Esophagus mucosa (tissue), 1 donor: ENCODE measurements around the gene CSF2RB. TPM values are rescaled to one million over a fixed set of nuclear protein-coding genes. Genes with fewer than 3 reads are reported as not detected.
A peak's percentile ranks its signal among the peaks of the same experiment; 100 is the strongest.

ENCODE experiments used
- ATAC-seq: fragments of 200-7000 bp; cut with Tn5 transposase; one replicate; pipeline ENCODE4 v1.9.1; 2020
- total RNA-seq: library from RNA; stranded (reverse); gene quantifications from one replicate; pipeline ENCODE4 v1.2.4, GENCODE V29; 2023
- donor health status: DM: yes; HTN: yes; CAD: no.

Gene CSF2RB
- 1.00 TPM for total RNA-seq

DNA sequence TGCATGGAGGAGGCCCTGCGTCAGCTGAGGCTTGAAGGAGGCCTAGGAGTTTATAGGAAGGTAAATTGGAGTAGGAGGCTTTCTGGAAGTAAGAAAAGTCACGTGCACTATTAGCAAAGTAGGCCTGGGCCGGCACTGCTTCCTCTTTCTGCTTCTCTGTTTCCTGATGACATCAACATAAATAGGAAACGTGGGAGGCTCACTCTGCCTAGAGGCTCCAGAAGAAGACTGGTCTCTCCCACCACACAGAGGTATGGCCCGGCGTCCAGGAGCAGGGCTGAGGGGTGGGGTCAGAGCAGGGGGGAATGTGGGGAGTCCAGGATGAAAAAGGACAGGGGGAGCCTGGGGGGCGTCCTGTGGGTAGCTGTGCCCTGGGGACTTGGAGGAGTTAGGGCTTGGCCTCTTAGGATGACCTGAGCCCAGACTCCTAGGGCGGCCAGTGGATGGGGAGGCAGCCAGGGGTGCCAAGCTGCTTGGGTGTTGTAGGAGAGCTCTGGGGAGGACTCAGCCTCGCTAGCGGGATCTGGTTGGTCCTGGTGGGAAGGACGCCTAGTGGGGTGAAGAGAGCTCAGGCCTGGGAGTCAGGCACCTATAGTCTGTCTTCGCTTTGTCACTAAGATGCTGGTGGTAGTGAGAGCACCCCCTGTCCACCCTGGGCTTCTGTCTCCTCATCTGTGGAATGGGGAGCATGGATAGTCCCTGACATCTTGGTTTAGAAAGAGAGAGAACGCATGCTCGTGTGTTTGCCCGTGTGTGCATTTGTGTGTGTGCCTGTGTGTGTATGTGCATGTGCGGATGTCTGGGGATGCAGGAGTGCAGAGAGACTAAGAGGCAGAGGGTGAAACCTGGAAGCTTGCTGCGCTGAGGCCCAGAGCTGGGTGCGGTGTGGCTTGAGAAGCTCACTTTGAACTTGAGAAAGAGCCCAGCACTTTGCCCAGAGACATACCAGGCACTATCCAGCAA lies at the start of gene CSF2RB:
CSF2RB (plus strand) TSS at position 202 of the 963 bp plus-strand sequence. CDS start 8,580 bp downstream, outside the sequence.
- peak; percentile 53 for ATAC-seq

DNA sequence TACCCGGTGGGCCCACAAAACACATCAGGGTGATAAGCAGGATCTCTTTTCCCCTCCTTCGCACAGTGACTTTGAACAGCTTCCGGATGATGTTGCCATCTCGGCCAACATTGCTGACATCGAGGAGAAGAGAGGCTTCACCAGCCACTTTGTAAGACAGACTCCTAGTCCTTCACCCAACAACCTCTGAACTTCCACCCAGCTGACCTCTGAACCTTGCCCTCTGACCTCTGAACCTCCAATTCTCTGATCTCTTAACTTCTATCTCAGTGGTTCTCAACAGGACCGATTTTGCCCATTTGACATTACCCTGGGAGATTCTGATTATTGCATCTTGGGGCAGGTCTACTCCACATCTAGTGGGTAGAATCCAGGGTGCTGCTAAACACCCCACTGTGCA lies 49.4 kb upstream of the CSF2RB start:
- no peak for ATAC-seq

DNA sequence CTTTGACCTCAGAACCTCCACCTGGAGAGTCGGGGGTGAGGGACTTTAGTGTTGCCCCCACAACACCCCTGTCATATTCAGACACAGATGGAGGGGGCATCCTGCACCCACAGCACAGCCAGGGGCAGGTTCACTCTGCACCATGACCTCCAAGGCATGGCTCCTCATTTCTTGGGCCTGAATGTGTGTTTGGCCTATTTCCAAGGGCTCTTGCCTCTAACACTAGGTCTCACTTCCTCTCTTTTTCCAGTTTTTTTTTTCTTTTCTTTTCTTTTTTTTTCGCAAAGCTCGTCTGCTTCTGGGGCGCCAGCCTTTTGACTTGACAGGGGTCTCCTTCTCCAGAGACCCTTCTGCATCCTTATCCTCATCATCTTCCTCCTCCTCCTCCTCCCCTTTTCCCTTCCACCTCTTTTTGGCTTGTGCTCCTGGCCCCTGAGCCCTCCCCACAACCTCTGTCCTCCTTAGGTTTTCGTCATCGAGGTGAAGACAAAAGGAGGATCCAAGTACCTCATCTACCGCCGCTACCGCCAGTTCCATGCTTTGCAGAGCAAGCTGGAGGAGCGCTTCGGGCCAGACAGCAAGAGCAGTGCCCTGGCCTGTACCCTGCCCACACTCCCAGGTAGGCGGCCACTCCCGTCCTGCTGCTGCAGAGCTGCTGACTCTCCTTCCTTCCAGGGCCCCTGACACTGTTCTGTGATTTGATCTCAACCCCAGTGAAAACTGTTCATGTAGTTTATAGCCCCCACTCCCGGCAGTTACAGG lies 48.8 kb upstream of the CSF2RB start:
- no peak for ATAC-seq

DNA sequence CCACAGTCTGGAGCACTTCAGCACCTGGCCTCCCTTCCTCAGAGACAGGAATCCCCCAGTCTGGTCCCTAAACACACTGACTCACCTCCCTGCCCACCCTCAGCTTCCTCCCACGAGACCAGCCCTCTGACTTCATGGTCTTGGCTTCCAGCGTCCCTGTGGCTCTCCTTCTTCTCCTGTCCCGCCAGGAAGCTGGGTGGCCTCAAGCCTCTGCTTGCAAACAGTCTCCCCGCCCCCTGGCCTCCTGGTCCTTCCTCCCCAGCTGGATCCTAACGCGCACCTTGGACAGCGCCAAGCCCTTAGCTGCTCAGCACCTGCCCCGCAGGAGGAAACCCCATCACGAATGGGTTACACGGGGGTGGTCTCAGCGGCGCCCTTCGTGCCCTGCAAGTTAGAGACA lies 48.1 kb upstream of the CSF2RB start:
- ATAC-seq = no peak

DNA sequence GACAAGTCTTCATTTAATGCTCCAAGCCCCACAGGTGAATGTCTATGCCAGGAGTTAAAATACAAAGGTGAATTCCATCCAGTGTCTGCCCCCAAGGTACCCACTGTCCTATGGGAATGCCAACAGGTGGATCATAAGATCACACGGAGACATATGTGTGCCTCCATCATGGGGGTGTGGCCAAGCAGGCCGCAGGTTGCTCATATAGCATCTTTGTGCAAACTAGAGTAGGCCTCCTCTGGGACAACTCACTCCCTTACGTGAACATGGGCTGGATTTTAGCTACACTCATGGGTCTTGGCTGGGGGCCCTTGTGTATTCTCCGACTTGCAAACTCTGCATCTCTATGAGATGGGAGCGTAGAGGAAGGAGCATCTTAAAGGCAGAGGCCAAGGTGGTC lies 45.7 kb upstream of the CSF2RB start:
- no peak for ATAC-seq

DNA sequence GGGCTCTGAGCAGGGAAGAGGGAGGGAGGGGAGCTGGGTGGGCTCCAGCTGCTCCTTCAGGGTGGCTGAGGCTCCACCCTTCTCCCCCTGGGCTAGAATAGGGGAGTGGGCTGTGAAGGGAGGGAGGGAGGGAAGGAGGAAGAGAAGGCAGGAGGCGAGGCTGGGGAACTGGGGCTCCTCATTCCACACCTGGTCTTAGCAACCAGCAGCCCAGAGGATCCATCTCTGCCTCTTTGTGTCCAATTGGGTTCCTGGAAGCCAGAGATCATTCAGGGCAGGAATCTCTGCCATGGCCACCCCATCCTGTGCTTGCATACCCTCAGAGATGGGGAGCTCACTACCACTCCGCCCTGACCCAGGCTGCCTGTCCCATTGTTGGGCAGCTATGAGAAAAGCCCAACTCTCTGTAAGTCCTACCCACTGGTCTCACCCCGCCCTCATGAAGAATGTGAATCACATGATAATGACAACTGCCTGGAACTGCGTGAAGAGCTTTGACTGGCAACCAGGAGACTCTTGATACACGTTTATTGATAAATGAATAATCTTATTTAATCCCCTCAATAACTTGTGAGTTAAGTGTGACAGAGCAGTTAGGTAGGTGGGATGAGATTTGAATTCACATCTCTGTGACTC lies 44.8 kb upstream of the CSF2RB start:
- no peak for ATAC-seq

DNA sequence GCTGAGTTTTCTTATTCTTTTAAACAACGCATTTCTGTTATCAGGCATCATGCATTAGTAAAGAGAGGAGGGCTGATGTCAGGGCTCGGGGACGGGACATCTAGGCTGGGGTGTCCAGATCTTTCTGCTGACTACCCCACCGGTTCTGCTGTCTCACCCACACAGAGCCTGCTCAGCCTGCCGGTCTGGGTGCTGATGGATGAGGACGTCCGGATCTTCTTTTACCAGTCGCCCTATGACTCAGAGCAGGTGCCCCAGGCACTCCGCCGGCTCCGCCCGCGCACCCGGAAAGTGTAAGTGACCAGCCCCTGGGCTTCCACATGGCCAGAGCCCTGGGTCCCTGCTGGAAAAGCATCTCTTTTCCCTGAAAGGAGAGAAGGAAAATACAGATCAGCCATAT lies 43.2 kb upstream of the CSF2RB start:
- ATAC-seq = peak; percentile 82

DNA sequence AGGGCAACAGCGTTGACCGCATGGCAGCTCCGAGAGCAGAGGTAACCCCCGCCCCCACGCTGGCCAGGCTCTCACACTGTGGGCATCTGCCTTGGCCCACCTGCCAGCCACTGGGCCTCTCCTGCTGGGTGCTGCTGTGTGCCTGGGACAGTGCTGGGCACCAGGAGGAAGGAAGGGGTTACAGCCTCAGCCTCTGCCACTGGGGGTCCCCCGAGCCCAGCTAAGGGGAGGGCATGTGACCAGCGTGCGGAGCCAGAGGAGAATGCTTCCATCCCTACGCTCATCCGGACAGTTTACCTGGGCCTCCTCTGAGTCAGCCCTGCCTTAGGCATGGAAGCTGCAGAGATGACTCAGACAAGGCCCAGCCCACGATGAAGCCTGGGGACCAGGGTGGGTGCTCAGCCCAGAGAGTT lies 41.8 kb upstream of the CSF2RB start:
- ATAC-seq = peak; percentile 71

DNA sequence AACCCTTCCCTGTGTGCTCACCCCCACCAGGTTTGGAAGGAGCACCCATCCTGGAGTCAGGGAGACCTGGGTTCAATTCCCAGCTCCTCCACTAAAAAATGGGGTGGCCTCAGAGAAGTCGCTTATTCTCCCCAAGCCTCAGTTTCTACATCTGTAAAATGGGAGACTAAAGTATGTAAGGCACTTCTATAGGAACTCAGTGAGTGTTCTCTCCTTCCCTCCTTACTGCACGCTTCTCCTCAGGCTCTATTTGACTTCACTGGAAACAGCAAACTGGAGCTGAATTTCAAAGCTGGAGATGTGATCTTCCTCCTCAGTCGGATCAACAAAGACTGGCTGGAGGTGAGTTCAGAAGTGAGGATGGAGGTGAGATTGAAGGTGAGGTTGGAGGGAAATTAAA lies 41.3 kb upstream of the CSF2RB start:
- no peak for ATAC-seq

DNA sequence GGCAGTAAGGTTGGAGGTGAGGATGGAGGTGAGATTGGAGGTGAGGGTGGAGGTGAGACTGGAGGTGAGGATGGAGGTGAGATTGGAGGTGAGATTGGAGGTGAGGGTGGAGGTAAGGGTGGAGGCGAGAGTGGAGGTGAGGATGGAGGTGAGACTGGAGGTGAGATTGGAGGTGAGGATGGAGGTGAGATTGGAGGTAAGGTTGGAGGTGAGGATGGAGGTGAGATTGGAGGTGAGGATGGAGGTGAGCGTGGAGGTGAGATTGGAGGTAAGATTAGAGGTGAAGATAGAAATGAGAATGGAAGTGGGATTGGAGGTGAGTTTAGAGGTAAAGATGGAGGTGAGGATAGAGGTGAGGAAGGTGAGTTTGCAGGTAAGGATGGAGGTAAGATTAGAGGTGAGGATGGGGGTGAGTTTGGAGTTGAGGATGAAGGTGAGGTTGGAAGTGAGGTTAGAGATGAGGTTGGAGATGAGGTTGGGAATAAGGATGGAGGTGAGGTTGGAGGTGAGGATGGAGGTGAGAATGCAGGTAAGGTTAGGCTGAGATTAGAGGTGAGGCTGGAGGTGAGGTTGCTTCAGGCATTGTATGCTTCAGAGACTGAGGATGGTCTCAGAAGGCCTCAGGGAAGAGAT lies 40.4 kb upstream of the CSF2RB start:
- no peak for ATAC-seq

DNA sequence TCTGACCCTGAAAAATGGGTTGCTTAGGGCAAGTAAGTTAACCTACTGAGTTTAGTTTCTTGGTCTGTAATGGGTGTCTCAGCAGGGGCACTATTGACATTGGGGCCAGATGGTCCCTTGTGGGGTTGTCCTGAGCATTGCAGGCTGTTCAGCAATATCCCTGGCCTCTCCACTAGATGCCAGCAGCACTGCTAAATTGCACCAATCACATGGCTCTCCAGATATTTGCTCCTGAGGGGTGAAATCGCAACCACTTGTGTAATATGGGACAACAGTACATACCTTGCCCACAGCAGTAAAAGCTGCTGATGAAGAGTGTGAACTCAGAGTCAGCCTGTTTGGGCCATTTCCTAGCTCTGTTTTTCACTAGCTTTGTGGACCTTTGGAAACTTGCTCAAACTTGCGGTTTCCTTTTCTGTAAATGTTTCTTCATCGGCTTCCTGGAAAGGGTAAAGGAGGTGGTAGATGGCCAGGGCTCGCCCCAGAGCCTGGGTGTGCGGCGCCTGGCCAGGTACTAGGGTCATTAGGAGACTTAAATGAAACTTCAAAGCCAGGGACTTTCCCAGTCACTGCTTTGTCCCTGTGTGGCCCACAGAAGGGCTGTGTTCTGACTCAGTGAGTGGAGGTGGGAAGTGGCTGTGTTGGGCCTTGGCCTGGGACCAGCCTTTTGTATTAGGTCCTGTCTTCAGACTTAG lies 39.7 kb upstream of the CSF2RB start:
- peak; percentile 74 for ATAC-seq

DNA sequence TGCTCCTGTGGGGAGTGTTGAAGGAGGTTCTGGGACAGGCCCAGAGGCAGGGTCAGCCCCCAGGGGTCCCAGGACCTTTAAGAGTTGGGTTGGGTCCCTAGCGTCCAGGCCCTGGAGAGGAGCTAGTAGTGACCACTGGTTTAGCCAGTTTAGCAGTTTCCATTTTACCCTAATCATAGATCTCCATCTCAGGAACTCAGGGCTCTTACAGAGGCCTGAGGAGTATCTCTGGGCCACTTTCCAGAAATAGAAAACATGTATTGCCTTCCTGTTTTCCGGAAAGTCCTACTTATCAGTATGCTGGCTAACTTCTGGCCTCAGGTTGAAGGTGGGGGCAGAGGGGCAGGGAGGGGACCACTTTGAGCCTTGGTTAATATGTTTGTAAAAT lies 39.1 kb upstream of the CSF2RB start:
- no peak for ATAC-seq

DNA sequence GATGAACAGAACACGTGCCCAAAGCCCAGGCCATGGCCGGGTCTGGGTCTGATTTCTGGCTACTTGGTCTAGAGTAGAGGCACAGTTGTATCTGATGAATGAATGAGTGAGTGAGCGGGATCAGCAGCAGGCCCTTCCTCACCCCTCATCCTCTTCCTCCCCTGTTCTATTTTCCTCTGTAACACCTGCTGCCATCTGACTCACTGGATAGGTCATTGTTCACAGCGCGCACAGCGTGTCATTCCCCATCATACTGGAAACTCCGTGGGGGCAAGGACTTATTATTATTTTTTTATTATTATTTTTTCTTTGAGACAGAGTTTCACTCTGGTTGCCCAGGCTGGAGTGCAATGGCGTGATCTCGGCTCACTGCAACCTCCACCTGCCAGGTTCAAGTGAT lies 38.7 kb upstream of the CSF2RB start:
- ATAC-seq = no peak

DNA sequence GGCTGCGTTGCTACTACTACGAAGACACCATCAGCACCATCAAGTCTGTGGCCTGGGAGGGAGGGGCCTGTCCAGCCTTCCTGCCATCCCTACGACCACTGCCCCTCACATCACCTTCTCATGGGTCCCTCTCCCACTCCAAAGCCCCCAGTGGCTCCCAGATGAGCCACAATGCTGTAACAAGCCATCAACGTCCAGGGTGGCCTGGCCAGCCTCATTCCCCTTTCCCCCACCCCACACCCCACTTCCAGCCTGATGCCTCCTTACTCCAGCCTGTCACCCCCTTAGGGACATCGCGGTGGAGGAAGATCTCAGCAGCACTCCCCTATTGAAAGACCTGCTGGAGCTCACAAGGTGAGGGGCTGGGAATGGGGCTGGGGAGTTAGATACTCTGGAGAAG lies 37.7 kb upstream of the CSF2RB start:
- no peak for ATAC-seq

DNA sequence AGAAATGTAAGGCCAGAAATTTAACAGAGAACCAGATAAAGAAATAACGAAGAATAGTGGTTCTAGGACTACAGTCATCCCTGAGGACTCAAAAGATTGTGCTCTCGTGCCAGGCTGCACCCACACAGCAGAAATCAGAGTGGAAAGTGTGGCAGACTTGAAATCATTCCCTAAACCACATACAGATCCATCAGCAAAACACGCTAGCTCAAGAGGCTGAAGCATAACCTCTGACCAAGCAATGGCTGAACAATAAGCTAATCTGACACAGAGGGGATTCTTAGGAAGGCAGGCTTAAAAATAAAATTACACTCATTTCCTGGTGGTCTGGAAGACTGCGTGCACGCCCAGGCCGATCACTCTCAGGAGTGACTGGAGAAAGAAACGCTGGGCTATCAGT lies 33.7 kb upstream of the CSF2RB start:
- no peak for ATAC-seq

DNA sequence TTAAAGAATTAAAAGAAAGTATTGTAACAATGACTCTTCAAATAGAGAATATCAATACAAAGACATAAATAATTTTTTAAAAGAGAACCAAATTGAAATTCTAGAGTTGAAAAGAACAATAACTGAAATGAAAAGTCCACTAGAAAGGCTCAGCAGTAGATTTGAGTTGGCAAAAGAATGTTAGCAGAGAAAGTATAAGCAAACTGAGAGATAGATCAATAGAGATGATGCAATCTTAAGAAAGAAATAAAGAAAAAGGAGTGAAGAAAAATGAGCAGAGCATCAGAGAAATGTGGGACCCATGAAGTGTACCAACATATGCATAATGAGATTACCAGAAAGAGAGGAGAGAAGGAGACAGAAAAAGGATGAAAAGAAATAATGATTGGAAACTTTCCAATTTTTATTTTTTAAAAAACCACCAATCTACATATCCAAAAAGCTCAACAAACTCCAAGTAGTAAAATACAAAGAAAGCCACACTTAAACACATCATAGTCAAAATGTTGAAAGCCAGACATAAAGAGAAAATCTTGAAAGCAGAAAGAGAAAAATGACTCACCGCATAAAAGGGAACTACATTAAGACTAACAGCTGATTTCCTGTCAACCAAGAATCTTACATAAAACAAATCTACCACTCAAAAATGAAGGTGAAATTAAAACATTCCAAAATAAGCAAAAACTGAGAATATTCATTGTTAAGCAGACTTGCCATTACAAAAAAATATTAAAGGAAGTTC lies 31.8 kb upstream of the CSF2RB start:
- ATAC-seq = no peak

DNA sequence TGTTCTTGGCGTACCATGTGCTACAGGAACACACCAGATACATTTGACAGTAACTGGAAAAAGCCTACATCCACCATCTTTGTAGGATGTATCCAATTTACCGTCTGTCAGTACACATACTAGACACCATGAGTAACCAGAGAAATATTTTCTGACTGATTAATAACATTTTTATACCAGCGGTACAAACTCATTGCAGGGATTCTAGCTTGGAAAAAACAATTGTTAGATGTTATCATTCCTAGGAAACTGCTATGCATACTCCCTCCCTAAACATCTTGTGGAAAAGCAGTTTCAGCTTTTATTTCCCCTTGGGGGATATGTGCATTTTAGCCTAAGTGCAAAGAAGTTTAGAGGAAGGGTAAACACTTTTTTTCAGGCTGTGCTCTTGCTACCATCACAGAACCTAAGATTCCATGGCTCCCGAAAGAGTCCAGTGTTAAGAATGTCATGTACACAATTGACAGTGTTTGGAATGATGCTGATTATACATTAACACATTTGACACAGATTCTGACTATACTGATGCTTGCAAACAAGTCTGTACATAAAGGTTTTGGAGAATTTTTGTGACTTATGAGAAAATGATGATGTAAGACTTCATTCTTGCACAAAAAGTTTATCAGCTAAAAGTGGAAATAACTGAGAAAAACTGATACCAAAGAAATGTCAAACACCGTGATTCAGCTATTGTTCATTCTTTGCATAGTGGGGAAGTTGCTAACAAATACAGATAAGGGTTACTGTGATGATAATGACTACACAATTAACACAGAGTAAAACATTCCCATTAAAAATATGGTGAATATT lies 28.9 kb upstream of the CSF2RB start:
- ATAC-seq = no peak

DNA sequence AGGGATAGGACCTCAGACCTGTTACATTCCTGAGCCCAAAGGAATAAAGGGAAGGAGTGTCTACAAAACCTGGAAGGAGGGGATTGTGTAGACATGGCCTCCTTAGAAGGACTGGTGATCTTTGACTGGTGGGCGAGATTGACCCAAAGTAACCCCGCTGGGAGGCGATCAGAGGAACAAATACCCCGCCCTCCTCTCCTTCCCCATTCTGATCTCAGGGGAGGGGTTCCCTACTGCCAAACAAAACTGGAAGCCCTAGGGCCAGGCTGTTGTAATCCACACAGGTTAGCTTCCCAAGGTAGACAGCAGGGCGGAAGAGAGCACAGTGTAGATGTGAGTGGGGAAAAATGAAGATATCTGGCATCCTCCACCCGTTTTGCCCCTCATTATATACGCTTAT lies 28.0 kb upstream of the CSF2RB start:
- ATAC-seq = no peak

DNA sequence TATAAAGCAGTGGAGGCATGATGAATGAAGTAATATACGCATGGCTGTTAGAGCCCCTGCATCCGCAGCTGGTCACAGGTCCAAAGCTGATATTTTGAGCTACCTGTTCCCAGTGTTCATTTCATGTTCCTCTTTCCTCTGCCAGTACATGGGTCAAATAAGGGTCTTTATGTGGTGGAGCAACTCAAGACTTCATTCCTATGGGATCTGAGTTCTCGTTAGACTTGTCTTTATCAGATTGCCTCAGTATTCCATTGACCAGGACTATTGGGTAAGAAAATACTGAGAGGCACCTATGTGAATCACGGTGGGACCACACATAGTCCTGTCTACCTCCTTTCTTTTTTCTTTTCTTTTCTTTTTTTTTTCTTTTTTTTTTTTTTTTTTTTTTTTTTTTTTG lies 27.4 kb upstream of the CSF2RB start:
- no peak for ATAC-seq

DNA sequence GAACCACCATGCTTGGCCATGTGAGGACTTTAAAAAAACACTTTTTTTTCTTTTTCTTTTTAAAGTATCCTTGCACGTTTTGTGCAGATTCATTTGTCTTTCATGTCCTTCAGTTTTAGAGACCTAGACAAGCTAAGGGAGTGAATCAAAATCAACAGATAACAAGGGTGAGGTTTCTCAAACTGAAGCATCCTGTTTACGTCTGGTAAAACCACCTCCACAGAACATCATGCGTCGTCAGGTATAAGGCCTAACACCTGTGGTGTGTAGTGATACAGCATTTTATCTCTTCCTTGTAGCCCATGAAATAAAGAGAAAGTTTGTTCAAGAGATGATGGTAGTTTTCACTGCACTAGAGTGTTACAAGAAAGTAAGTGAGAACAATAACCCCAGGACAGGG lies 26.3 kb upstream of the CSF2RB start:
- ATAC-seq = no peak

DNA sequence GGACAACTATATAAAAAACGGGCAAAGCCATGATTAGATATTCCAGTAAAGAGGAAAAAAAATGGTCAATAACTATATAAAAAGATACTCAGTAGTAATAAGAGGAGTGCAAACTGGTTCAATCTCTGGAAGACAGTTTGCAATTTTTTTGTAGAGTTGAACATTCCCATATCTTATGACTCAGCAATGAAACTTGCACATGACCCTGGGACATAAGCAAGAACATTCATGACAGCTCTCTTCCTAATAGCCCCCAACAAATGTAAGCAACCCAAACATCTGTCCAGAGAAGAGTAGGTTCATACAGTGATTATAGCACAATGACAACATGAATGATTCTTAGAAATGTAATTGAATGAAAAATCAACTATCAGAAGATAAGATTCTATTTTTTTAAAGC lies 21.8 kb upstream of the CSF2RB start:
- no peak for ATAC-seq
